Endodermal cell (in vitro differentiated cells): ENCODE results near the gene MAP6. TPM values are rescaled to one million over a fixed set of nuclear protein-coding genes. Genes with fewer than 3 reads are reported as not detected.
A peak's percentile ranks its signal among the peaks of the same experiment; 100 is the strongest.

Experiments used
- DNase-seq: peaks from one replicate; pipeline ENCODE4 v3.0.0-alpha.2; 2017
- H3K27ac ChIP-seq: 2 replicates; pipeline ENCODE4 v1.5.1; 2013; ENCODE audit warnings: mild to moderate bottlenecking, low read depth, low read length, moderate library complexity
- H3K27me3 ChIP-seq: 2 replicates; pipeline ENCODE4 v1.6.1; 2013; ENCODE audit warnings: mild to moderate bottlenecking, low read length, moderate library complexity; ENCODE audit not compliant: insufficient read depth, control insufficient read depth, poor library complexity, severe bottlenecking
- H3K36me3 ChIP-seq: 2 replicates; pipeline ENCODE4 v1.7.0; 2013; ENCODE audit warnings: mild to moderate bottlenecking, low read length, moderate library complexity; ENCODE audit not compliant: control insufficient read depth, insufficient read depth
- H3K4me1 ChIP-seq: one replicate; pipeline ENCODE4 v1.7.0; 2013; ENCODE audit warnings: low read length; ENCODE audit not compliant: control insufficient read depth, insufficient read depth
- H3K4me3 ChIP-seq: 2 replicates; pipeline ENCODE4 v1.5.1; 2013; ENCODE audit warnings: mild to moderate bottlenecking, low read length, moderate library complexity
- H3K9ac ChIP-seq: 2 replicates; pipeline ENCODE4 v1.6.1; 2013; ENCODE audit warnings: mild to moderate bottlenecking, low read length, moderate library complexity; ENCODE audit not compliant: poor library complexity, severe bottlenecking; ENCODE audit errors: extremely low read depth
- H3K9me3 ChIP-seq: 2 replicates; pipeline ENCODE4 v1.6.1; 2013; ENCODE audit warnings: mild to moderate bottlenecking, low read length, moderate library complexity; ENCODE audit not compliant: control insufficient read depth
- H3K27ac Mint-ChIP-seq: 2 replicates; pipeline ENCODE4 v1.8.0; 2020; ENCODE audit warnings: mixed read lengths
- H3K27me3 Mint-ChIP-seq: 2 replicates; pipeline ENCODE4 v1.8.0; 2021; ENCODE audit warnings: mild to moderate bottlenecking, mixed read lengths; ENCODE audit not compliant: insufficient read depth
- H3K36me3 Mint-ChIP-seq: 2 replicates; pipeline ENCODE4 v1.8.0; 2020; ENCODE audit warnings: low read depth, mixed read lengths
- H3K4me1 Mint-ChIP-seq: 2 replicates; pipeline ENCODE4 v1.8.0; 2020; ENCODE audit warnings: mixed read lengths
- H3K4me3 Mint-ChIP-seq: 2 replicates; pipeline ENCODE4 v1.8.0; 2020; ENCODE audit warnings: mild to moderate bottlenecking, moderate library complexity, mixed read lengths
- H3K9me3 Mint-ChIP-seq: 2 replicates; pipeline ENCODE4 v1.8.0; 2020; ENCODE audit warnings: mild to moderate bottlenecking, mixed read lengths
- WGBS, 2 experiments: methylation state at CpG; one replicate each; pipeline versions ENCODE4 v1.1.5 to v1.1.7; 2013; ENCODE audit warnings: missing lambda C conversion rate in 2 of 2, mixed read lengths in 1 of 2; ENCODE audit not compliant: insufficient coverage in 1 of 2, insufficient read length in 1 of 2; 5-methylcytosine and 5-hydroxymethylcytosine counted together
- total RNA-seq, 2 donors: library from RNA; stranded (reverse); fragmentation: NEBNext Ultra II Directional in 1 of 2; extraction: Animal tissue kit (Norgen Biotek cat#: 25700) in 1 of 2; gene quantifications; 2 replicates in 1 of 2; 3 replicates in 1 of 2; pipeline ENCODE4 v1.2.1, GENCODE V29; 2021
- TF ChIP-seq, protein P1 (sequence below): fragments of 200-600 bp; sonication (generic); conservative IDR thresholded peaks from 2 replicates; pipeline ENCODE4 v1.5.0; 2021; ENCODE audit warnings: antibody characterized with exemption, mild to moderate bottlenecking

Gene MAP6
- total RNA-seq, 2 donors from 2014 or later: 1.9 to 4.2 TPM

DNA sequence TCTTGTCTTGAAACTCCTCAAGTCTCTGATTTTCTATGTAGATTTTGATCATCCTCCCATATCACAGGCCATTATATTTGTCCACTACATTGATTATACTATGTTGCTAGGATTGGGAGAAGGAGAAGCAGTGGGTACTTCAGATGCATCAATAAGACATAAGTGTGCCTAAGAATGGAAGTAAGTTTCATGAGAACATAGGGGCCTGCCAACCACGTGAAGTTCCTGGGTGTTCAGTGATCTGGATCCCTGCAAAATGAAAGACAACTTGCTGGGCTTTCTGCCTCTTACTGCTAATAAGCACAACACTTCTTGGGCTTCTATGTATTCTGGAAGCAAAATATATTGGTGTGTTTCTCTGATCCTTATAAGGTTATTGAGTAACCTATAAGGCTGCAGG is 89.0 kb downstream of the MAP6 start:
- peaks cover 11% of the 10 kb centered on the region for H3K4me1 Mint-ChIP-seq

DNA sequence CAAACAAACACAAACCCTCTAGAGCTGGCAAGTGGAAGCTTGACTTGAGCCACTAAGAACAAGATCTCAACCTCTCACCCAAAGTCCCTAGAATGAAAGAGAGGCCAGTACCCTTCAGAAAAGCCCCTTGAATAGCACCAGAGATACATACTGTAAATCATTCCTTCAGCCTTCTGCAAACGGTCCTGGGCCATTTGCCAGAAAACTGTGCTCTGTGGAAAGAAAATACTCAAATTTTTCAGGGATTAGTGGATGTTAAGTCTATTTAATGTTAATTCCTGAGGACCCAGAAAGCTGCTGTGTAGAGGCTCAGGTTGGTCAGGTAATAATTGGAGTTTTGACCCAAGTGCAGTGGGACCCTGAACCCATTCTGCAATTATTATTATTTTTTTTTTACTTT is 89.9 kb downstream of the MAP6 start:
- Mint-ChIP-seq H3K27me3 (peaks cover 3% of the 10 kb centered on the region), H3K4me3 (no peak overlapping the region), H3K36me3 (peaks cover under 1% of the 10 kb centered on the region), H3K27ac (no peak overlapping the region), H3K4me1 (peaks cover 6% of the 10 kb centered on the region), H3K9me3 (no peaks in the 10 kb centered on the region)
- H3K27ac ChIP-seq: no peak overlapping the region
- 94% methylated on average over 1 of the region's 1 CpG; no CpG with 5 or more reads in 1 of the 2 experiments for WGBS, 2 experiments
- peaks cover 3% of the 10 kb centered on the region for H3K4me1 ChIP-seq
- DNase-seq: no peak
- H3K9ac ChIP-seq: no peak overlapping the region
- H3K4me3 ChIP-seq: no peak overlapping the region
- H3K36me3 ChIP-seq: peaks cover 6% of the 10 kb centered on the region
- TF ChIP-seq, protein P1, sequence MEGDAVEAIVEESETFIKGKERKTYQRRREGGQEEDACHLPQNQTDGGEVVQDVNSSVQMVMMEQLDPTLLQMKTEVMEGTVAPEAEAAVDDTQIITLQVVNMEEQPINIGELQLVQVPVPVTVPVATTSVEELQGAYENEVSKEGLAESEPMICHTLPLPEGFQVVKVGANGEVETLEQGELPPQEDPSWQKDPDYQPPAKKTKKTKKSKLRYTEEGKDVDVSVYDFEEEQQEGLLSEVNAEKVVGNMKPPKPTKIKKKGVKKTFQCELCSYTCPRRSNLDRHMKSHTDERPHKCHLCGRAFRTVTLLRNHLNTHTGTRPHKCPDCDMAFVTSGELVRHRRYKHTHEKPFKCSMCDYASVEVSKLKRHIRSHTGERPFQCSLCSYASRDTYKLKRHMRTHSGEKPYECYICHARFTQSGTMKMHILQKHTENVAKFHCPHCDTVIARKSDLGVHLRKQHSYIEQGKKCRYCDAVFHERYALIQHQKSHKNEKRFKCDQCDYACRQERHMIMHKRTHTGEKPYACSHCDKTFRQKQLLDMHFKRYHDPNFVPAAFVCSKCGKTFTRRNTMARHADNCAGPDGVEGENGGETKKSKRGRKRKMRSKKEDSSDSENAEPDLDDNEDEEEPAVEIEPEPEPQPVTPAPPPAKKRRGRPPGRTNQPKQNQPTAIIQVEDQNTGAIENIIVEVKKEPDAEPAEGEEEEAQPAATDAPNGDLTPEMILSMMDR: no peak
- no peaks in the 10 kb centered on the region for H3K27me3 ChIP-seq
- no peaks in the 10 kb centered on the region for H3K9me3 ChIP-seq

More for the DNA sequence above, 89.0 kb downstream of the MAP6 start:
- no peak overlapping the region for H3K9ac ChIP-seq
- Mint-ChIP-seq H3K9me3 (no peaks in the 10 kb centered on the region), H3K27me3 (peaks cover 3% of the 10 kb centered on the region), H3K36me3 (no peaks in the 10 kb centered on the region), H3K27ac (no peak overlapping the region), H3K4me3 (no peak overlapping the region)
- H3K4me3 ChIP-seq: no peak overlapping the region
- H3K4me1 ChIP-seq: peaks cover 7% of the 10 kb centered on the region
- WGBS, 2 experiments: 86 to 100% methylated on average over 1 of the region's 1 CpG
- no peak for DNase-seq
- H3K27me3 ChIP-seq: no peaks in the 10 kb centered on the region
- no peaks in the 10 kb centered on the region for H3K9me3 ChIP-seq
- TF ChIP-seq, protein P1: no peak
- H3K36me3 ChIP-seq: no peaks in the 10 kb centered on the region
- no peak overlapping the region for H3K27ac ChIP-seq

DNA sequence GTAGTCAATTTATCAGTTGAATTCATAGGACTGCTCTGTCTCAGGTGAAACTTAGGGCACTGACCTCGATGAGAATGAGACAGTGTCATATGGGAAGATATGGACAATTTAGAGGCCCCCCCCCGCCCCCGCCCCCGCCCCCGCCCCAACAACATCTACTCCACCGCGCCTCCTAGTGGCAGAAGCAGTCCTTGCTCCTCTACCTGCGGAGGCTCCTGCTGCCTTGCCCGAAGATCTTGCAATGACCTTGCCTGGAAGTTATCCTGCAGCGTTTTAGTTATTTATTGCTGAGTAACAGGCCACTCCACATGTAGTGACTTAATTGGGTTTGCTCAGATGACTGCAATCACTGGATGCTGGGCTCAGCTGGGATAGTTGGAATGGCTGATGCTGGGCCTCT is 91.6 kb downstream of the MAP6 start:
- Mint-ChIP-seq H3K27ac (no peak overlapping the region), H3K9me3 (no peaks in the 10 kb centered on the region), H3K36me3 (peaks cover 18% of the 10 kb centered on the region), H3K27me3 (peaks cover 3% of the 10 kb centered on the region), H3K4me3 (no peak overlapping the region), H3K4me1 (no peaks in the 10 kb centered on the region)
- Histone ChIP-seq H3K9me3 (no peaks in the 10 kb centered on the region), H3K27me3 (no peaks in the 10 kb centered on the region), H3K4me1 (no peaks in the 10 kb centered on the region), H3K9ac (no peak overlapping the region), H3K27ac (no peak overlapping the region), H3K36me3 (peaks cover 24% of the 10 kb centered on the region), H3K4me3 (no peak overlapping the region)
- DNase-seq: peak; percentile 88
- 45% methylated on average over 7 of the region's 10 CpGs; no CpG with 5 or more reads in 1 of the 2 experiments for WGBS, 2 experiments
- TF ChIP-seq, protein P1: peak; percentile 81
